Uterus (tissue), 2 donors: Measurements from ENCODE around the gene RCAN2.

ENCODE experiments used
- CTCF ChIP-seq, 4 experiments: fragments of 200-600 bp in 2 of 4; fragments of 450-650 bp in 2 of 4; sonication (generic) in 2 of 4; IDR thresholded peaks; one replicate each; pipeline ENCODE4 v1.5.1; 2016 to 2019; ENCODE audit warnings: antibody characterized with exemption in 4 of 4, mild to moderate bottlenecking in 2 of 4, moderate library complexity in 1 of 4
- POLR2A ChIP-seq, 2 donors: fragments of 450-650 bp; IDR thresholded peaks; one replicate each; pipeline ENCODE4 v1.6.1; 2016; ENCODE audit warnings: antibody characterized with exemption in 2 of 2, mild to moderate bottlenecking in 1 of 2, moderate library complexity in 1 of 2

GRCh38 chr6:46521464-46521971, 30.3 kb upstream of the RCAN2 start:
- TF ChIP-seq CTCF (IDR thresholded peaks at IDR 0.05) (no peak), POLR2A (IDR thresholded peaks at IDR 0.05) (no peak)
